Endodermal cell (in vitro differentiated cells): ENCODE results near the gene ATP1B2. TPM values are rescaled to one million over a fixed set of nuclear protein-coding genes. Genes with fewer than 3 reads are reported as not detected.

ENCODE experiments used
- DNase-seq: peaks from one replicate; pipeline ENCODE4 v3.0.0-alpha.2; 2017
- H3K27ac ChIP-seq: 2 replicates; pipeline ENCODE4 v1.5.1; 2013; ENCODE audit warnings: mild to moderate bottlenecking, low read depth, low read length, moderate library complexity
- H3K27me3 ChIP-seq: 2 replicates; pipeline ENCODE4 v1.6.1; 2013; ENCODE audit warnings: mild to moderate bottlenecking, low read length, moderate library complexity; ENCODE audit not compliant: insufficient read depth, control insufficient read depth, poor library complexity, severe bottlenecking
- H3K36me3 ChIP-seq: 2 replicates; pipeline ENCODE4 v1.7.0; 2013; ENCODE audit warnings: mild to moderate bottlenecking, low read length, moderate library complexity; ENCODE audit not compliant: control insufficient read depth, insufficient read depth
- H3K4me1 ChIP-seq: one replicate; pipeline ENCODE4 v1.7.0; 2013; ENCODE audit warnings: low read length; ENCODE audit not compliant: control insufficient read depth, insufficient read depth
- H3K4me3 ChIP-seq: 2 replicates; pipeline ENCODE4 v1.5.1; 2013; ENCODE audit warnings: mild to moderate bottlenecking, low read length, moderate library complexity
- H3K9ac ChIP-seq: 2 replicates; pipeline ENCODE4 v1.6.1; 2013; ENCODE audit warnings: mild to moderate bottlenecking, low read length, moderate library complexity; ENCODE audit not compliant: poor library complexity, severe bottlenecking; ENCODE audit errors: extremely low read depth
- H3K9me3 ChIP-seq: 2 replicates; pipeline ENCODE4 v1.6.1; 2013; ENCODE audit warnings: mild to moderate bottlenecking, low read length, moderate library complexity; ENCODE audit not compliant: control insufficient read depth
- H3K27ac Mint-ChIP-seq: 2 replicates; pipeline ENCODE4 v1.8.0; 2020; ENCODE audit warnings: mixed read lengths
- H3K27me3 Mint-ChIP-seq: 2 replicates; pipeline ENCODE4 v1.8.0; 2021; ENCODE audit warnings: mild to moderate bottlenecking, mixed read lengths; ENCODE audit not compliant: insufficient read depth
- H3K36me3 Mint-ChIP-seq: 2 replicates; pipeline ENCODE4 v1.8.0; 2020; ENCODE audit warnings: low read depth, mixed read lengths
- H3K4me1 Mint-ChIP-seq: 2 replicates; pipeline ENCODE4 v1.8.0; 2020; ENCODE audit warnings: mixed read lengths
- H3K4me3 Mint-ChIP-seq: 2 replicates; pipeline ENCODE4 v1.8.0; 2020; ENCODE audit warnings: mild to moderate bottlenecking, moderate library complexity, mixed read lengths
- H3K9me3 Mint-ChIP-seq: 2 replicates; pipeline ENCODE4 v1.8.0; 2020; ENCODE audit warnings: mild to moderate bottlenecking, mixed read lengths
- CTCF ChIP-seq: fragments of 200-600 bp; sonication (generic); conservative IDR thresholded peaks from 2 replicates; pipeline ENCODE4 v1.5.0; 2021; ENCODE audit warnings: antibody characterized with exemption, mild to moderate bottlenecking
- WGBS, 2 experiments: methylation state at CpG; one replicate each; pipeline versions ENCODE4 v1.1.5 to v1.1.7; 2013; ENCODE audit warnings: missing lambda C conversion rate in 2 of 2, mixed read lengths in 1 of 2; ENCODE audit not compliant: insufficient coverage in 1 of 2, insufficient read length in 1 of 2; 5-methylcytosine and 5-hydroxymethylcytosine counted together
- total RNA-seq, 2 donors: library from RNA; stranded (reverse); fragmentation: NEBNext Ultra II Directional in 1 of 2; extraction: Animal tissue kit (Norgen Biotek cat#: 25700) in 1 of 2; gene quantifications; 2 replicates in 1 of 2; 3 replicates in 1 of 2; pipeline ENCODE4 v1.2.1, GENCODE V29; 2021

ATP1B2 gene
- total RNA-seq, 2 donors from 2014 or later = 6.4 to 7.5 TPM

- no peak overlapping the region for H3K27ac ChIP-seq
- H3K9me3 ChIP-seq = no peaks in the 10 kb centered on the region
- Mint-ChIP-seq H3K27me3 (peaks cover 21% of the 10 kb centered on the region), H3K36me3 (peaks cover 19% of the 10 kb centered on the region), H3K4me1 (peaks cover 22% of the 10 kb centered on the region), H3K27ac (no peak overlapping the region), H3K4me3 (no peak overlapping the region), H3K9me3 (no peaks in the 10 kb centered on the region)
- no peak overlapping the region for H3K9ac ChIP-seq
- DNase-seq = no peak
- H3K36me3 ChIP-seq = peaks cover 11% of the 10 kb centered on the region
- no peak for TF ChIP-seq CTCF
- WGBS, 2 experiments = 96 to 100% methylated on average over 5 to 14 of the region's 14 CpGs
- H3K4me3 ChIP-seq = no peak overlapping the region
- peaks cover 10% of the 10 kb centered on the region for H3K27me3 ChIP-seq
- peaks cover 6% of the 10 kb centered on the region for H3K4me1 ChIP-seq
Measured at GRCh38 chr17:7701681-7702080, 51.0 kb downstream of the ATP1B2 start.

- H3K27me3 Mint-ChIP-seq = peaks cover 28% of the 10 kb centered on the region
- H3K4me1 Mint-ChIP-seq = peaks cover 23% of the 10 kb centered on the region
- peaks cover 6% of the 10 kb centered on the region for H3K4me1 ChIP-seq
- H3K4me3 ChIP-seq = no peak overlapping the region
- H3K27ac Mint-ChIP-seq = no peak overlapping the region
- H3K9me3 ChIP-seq = no peaks in the 10 kb centered on the region
- H3K27ac ChIP-seq = peak overlapping the region; percentile 62
- peaks cover 14% of the 10 kb centered on the region for H3K27me3 ChIP-seq
- no peak for TF ChIP-seq CTCF
- H3K4me3 Mint-ChIP-seq = no peak overlapping the region
- H3K36me3 Mint-ChIP-seq = peaks cover 13% of the 10 kb centered on the region
- peaks cover 8% of the 10 kb centered on the region for H3K36me3 ChIP-seq
- no peak for DNase-seq
- 92 to 96% methylated on average over 8 to 13 of the region's 13 CpGs for WGBS, 2 experiments
- H3K9me3 Mint-ChIP-seq = no peaks in the 10 kb centered on the region
- H3K9ac ChIP-seq = no peak overlapping the region
Measured at GRCh38 chr17:7702776-7703175, 52.0 kb downstream of the ATP1B2 start.

- peak; percentile 96 for DNase-seq
- Histone ChIP-seq H3K27me3 (peaks cover 14% of the 10 kb centered on the region), H3K36me3 (peaks cover 3% of the 10 kb centered on the region), H3K4me1 (peaks cover 6% of the 10 kb centered on the region), H3K9ac (peak overlapping the region; percentile 48), H3K9me3 (no peaks in the 10 kb centered on the region), H3K27ac (peak overlapping the region; percentile 83), H3K4me3 (peak overlapping the region; percentile 85)
- H3K27me3 Mint-ChIP-seq = peaks cover 28% of the 10 kb centered on the region
- WGBS, 2 experiments = 15 to 19% methylated on average over 8 to 23 of the region's 24 CpGs
- H3K27ac Mint-ChIP-seq = peak overlapping the region; percentile 89
- peaks cover 8% of the 10 kb centered on the region for H3K36me3 Mint-ChIP-seq
- H3K4me1 Mint-ChIP-seq = peaks cover 23% of the 10 kb centered on the region
- TF ChIP-seq CTCF = no peak
- peak overlapping the region; percentile 66 for H3K4me3 Mint-ChIP-seq
- no peaks in the 10 kb centered on the region for H3K9me3 Mint-ChIP-seq
Measured at GRCh38 chr17:7703584-7704479, 53.1 kb downstream of the ATP1B2 start.
